Stimulated activated CD4-positive, alpha-beta T cell treated with anti-CD3 and anti-CD28 coated beads, Interleukin-4, amount 100 ng/mL, for 48 hours (primary cell): Measurements from ENCODE around the gene LY6G6C.

Experiments used
- DNase-seq, 2 donors: peaks; one replicate each; pipeline ENCODE4 v3.0.0-alpha.2; 2020; ENCODE audit warnings: low read depth in 2 of 2

Gene LY6G6C

GRCh38 chr6:31741815-31742214 is 20.3 kb upstream of the LY6G6C start:
- DNase-seq = no peak

DNA sequence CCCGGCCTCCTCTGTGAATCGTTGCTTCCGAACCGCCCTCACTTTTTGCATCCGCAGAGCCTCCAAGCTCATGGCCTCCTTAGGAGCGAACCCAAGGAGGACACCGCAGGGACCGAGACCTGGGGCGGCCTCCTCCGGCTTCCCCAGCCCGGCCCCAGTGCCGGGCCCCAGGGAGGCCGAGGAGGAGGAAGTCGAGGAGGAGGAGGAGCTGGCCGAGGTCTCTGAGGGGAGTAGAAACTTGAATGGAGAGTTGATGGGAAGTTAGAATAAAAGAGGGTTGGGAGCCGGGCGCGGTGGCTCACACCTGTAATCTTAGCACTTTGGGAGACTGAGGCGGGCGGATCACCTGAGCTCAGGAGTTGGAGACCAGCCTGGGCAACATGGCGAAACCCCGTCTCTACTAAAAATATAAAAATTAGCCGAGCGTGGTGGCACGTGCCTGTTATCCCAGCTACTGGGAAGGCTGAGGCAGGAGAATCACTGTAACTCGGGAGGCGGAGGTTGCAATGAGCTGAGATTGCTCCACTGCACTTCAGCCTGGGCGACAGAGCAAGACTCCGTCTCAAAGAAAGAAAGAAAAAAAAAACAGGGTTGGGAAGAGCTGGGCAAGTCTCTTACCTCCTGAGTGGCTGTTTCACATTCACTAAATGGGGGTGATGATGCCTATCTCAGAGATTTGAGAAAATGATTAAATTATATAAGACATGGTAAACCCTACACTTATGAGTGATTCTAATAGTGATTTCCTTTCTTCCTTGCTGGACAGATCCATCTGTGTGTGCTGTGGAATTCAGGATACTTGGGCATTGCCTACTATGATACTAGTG is 19.1 kb upstream of the LY6G6C start:
- DNase-seq = no peak

DNA sequence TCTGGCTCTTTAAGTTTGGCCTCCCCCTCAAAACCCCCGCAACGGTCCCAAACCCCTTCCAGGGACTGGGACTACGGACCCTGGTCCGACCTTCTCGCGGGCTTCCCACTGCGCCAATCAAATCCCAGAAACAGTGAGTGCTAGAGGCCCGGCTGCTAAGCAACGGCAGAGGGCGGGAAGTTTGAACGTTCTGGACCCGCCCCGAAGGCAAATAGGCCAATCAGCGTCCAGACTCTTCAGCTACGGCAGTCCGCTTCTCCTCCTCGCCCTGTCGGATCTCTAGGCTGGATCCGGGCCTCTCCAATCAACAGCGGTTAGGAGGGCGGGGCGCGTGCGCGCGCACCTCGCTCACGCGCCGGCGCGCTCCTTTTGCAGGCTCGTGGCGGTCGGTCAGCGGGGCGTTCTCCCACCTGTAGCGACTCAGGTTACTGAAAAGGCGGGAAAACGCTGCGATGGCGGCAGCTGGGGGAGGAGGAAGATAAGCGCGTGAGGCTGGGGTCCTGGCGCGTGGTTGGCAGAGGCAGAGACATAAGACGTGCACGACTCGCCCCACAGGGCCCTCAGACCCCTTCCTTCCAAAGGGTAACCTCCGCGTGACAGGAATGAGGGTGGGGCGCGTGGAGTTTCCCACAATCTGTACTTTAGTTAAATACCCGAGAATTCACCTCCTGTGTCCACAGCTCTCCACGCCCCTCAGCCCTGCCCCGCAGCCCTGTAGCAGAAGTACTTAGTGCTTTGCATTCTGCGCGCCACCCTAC is 18.3 kb upstream of the LY6G6C start, which contains the start of gene MSH5:
Gene MSH5 (plus strand): TSS at position 367 of the 758 bp plus-strand sequence. CDS start 462 bp downstream, outside the sequence.
- peak; percentile 91 to 97 for DNase-seq

DNA sequence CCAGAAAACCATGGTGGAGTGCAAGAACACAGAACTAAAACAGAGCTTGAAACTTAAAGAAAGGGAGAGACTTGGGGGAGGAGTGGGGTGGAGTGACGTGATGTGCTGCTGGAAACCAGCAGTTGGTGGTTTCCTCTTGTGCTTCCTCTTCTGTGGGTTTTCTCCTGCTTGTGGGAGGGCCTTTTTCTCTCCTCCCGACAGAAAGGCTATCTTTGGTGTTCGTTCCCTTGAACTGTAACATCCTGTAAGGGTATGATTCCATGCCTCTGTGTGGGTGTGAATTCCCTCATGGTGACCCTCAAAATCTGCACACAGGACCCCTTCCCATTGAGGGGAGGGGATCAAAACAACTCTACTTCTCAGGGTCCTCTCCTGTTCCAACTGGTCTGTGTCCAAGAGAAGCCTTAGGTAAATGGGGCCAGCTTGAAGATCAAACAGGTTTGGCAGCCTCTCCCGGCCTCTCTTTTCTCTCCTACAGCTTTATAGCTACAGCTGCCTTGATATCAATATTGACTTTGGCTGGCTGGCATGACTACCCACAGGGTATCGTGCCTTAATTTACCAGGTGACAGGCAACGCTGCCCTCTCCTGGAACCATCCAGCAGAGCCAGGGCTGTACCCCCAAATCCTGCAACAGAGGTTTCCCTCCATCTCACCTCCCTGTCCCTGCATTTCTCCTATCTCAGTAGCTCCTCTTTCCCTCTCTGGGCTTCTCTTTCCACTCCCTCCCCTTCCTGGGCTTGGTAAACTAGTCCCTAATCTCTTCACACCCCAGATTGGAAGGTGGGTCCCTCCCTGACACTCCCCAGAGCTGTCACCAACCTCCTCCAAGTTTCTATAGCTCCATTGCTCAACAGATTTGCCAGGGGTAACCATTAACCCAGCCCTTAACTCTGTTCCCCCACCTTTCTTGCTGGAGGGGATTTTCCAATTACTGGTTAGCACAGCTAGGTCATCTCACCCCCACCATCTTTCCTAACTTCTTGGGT is 16.7 kb upstream of the LY6G6C start:
- DNase-seq = peak; percentile 38 to 52

GRCh38 chr6:31737315-31737990 is 15.9 kb upstream of the LY6G6C start:
- DNase-seq = no peak

GRCh38 chr6:31736768-31737314 is 15.3 kb upstream of the LY6G6C start:
- no peak for DNase-seq

DNA sequence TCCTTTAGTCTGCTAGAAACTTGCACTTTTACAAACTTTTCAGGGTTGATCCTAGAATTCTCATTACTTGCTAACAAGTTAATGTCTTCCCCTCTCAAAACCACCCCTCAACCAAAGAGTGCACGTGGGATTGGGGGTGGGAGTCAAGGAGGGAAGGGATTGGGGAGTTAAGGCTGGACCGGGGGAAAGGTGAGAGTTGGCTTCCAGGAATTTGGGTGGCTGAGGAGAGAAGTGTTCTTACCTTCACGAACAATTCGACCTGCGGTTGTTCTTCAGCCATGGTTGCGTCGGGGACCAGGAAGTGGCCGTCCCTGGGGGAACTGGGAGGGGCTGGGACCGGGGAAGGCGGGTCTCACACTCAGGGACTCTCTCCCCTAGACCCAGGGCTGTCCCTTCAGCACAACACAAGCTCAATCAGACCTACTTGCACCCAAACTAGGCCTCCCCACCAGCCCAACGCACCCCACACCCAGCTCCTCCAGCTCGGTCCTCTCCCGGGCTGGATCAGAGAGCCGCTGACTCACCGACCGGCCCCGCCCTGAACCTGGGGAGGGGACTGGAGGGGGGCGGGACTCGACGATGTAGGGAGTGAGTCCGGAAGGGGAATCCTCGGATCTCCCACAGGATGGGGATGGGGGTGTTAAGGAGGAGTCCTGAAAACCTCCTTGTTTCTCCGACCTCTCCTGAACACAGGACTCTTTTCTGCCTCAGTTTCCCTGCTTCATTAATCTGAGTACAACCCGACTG is 14.6 kb upstream of the LY6G6C start, which contains the start of gene CLIC1:
Gene CLIC1 (minus strand): TSS at position 510 of the 747 bp plus-strand sequence. CDS start 230 bp downstream, at position 280.
- peak; percentile 75 to 78 for DNase-seq

- DNase-seq = peak in 1 of 2 donors; percentile 41
Observed at GRCh38 chr6:31734821-31735406, 13.4 kb upstream of the LY6G6C start.

GRCh38 chr6:31734247-31734820 is 12.8 kb upstream of the LY6G6C start:
- DNase-seq = no peak

- DNase-seq = no peak
Observed at GRCh38 chr6:31733734-31734133, 12.2 kb upstream of the LY6G6C start.

DNA sequence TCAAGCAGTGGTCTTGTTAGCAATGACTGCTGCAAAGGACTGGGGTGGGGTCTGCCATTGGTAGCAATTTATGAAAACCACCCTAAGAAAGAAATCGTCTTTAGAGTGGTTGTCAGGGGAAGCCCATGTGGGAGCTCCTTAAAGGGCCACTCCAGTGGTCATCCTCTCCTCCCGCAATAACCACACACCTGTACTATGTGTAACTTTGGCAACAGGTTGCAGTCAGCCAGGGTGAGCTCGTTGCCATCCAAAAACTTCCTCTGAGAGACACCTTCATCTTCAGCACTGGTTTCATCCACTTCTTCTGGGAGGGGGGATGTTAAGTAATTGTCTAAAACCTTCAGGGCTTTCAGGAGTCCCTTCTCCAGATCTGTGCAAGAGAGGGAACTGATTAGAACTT is 10.5 kb upstream of the LY6G6C start:
- DNase-seq = no peak

- DNase-seq = no peak
Observed at GRCh38 chr6:31730631-31731086, 9.1 kb upstream of the LY6G6C start.

DNA sequence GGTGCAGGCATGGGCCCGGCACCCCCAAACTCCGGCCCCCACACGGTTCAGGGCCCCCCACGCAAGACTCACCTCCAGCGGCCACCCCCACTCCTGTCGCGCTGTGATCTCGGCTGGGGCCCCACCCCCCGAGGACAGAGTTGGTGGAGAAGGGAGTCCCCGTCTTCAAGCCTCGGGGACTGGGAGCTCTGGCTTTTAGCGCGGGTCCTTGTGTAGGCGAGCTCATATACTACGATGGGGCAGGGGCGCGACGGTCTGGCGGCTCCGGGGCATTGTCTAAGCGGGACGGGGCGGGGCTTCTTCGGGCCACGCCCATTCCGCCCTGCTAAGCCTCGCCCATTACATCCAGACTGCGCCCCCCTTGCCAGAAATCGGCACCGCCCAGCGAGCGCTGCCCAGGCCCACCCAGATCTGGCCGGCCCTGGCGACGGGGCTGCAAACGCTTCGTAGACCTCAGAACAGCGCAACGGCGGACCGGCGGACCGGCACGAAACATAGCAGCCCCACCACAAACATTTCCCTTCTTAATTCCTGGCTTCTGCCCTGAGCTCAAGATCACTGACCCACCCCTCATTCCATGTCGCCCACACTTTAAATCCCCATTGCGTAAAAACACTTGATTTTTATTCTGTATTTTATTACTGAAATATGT is 8.6 kb upstream of the LY6G6C start:
- DNase-seq = peak; percentile 39 to 53

GRCh38 chr6:31729515-31729978 is 8.0 kb upstream of the LY6G6C start:
- DNase-seq = peak; percentile 63 to 65

GRCh38 chr6:31728767-31729514 is 7.4 kb upstream of the LY6G6C start, which contains the start of gene DDAH2:
TSS of gene DDAH2 (minus strand) at chr6:31729299. CDS start at chr6:31729161, 138 bp downstream.
- DNase-seq = no peak

DNA sequence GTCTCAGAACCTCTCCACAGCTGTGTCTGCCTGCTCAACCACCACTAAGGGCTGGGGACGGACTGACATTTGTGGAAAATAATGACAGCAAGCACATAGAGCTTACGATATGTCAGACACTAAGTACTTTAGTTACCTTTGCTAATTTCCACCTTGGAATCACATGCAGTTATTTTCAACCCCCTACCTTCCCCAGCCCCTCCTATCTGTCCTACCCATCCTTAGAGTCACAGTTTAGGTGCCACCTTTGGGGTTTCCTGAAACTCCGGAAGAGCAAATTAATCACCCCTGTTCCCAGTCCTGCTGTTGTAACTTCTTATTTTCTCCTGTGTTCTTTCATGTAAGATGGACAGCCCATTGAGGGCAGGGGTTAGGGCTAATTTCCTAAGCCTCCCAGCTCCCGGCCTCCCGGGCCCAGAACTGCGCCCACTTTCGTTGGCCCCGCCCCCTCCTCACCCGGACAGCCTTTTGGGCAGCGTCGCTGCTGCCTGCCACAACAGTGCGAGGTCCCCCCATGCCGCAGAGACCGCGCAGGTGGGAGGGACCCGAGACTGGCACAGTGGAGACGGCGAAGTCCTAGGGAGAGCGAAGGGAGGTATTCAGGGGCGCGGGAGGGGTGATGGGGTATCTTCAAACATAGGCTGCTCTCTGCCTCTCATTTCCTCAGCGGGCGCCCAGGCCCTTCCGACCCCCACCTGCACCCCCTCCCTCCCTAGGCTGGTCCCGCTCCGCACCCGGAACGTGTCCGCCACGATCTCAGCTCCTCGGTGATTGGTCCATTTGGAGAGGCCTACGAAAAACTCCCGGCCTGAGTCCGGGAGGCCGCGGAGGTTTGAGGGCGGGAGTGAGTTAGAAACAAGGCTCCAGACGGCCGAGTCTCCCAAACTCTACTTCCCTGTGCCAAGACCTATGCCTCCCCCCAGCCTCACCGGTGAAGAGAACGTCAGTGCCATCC is 6.4 kb upstream of the LY6G6C start:
- no peak for DNase-seq
